Embryonic facial prominence (tissue), 1 donor: ENCODE measurements around the gene FHIT.

Experiments used
- DNase-seq: peaks from one replicate; pipeline ENCODE4 v3.0.0-alpha.2; 2016; ENCODE audit errors: extremely low spot score

The FHIT gene

GRCh38 chr3:59772416-59773408, 1478.5 kb downstream of the FHIT start:
- DNase-seq, result no peak

GRCh38 chr3:59771768-59772181, 1479.5 kb downstream of the FHIT start:
- no peak for DNase-seq

- no peak for DNase-seq
Measured at GRCh38 chr3:59769127-59769750, 1482.0 kb downstream of the FHIT start.

GRCh38 chr3:59766200-59766872, 1484.9 kb downstream of the FHIT start:
- no peak for DNase-seq

GRCh38 chr3:59764171-59764570, 1487.1 kb downstream of the FHIT start:
- no peak for DNase-seq

GRCh38 chr3:59762941-59763340, 1488.3 kb downstream of the FHIT start:
- no peak for DNase-seq

- DNase-seq, result no peak
Measured at GRCh38 chr3:59759298-59760031, 1491.8 kb downstream of the FHIT start.

- DNase-seq, result no peak
Measured at GRCh38 chr3:59758672-59759071, 1492.6 kb downstream of the FHIT start.

GRCh38 chr3:59756934-59757333, 1494.3 kb downstream of the FHIT start:
- no peak for DNase-seq

- no peak for DNase-seq
Measured at GRCh38 chr3:59754456-59755129, 1496.7 kb downstream of the FHIT start.

GRCh38 chr3:59753808-59754450, 1497.3 kb downstream of the FHIT start:
- DNase-seq, result no peak

- no peak for DNase-seq
Measured at GRCh38 chr3:59752925-59753324, 1498.3 kb downstream of the FHIT start.

- no peak for DNase-seq
Measured at GRCh38 chr3:59751606-59752005, 1499.6 kb downstream of the FHIT start.

GRCh38 chr3:59750391-59750790, 1500.9 kb downstream of the FHIT start:
- DNase-seq, result no peak

- no peak for DNase-seq
Measured at GRCh38 chr3:59749291-59749690, 1502.0 kb downstream of the FHIT start.

- no peak for DNase-seq
Measured at GRCh38 chr3:59746585-59746984, 1504.7 kb downstream of the FHIT start.

GRCh38 chr3:59737241-59737640, 1514.0 kb downstream of the FHIT start:
- no peak for DNase-seq

GRCh38 chr3:59734061-59734460, 1517.2 kb downstream of the FHIT start:
- DNase-seq, result no peak

GRCh38 chr3:59733041-59733809, 1518.0 kb downstream of the FHIT start:
- DNase-seq, result no peak

GRCh38 chr3:59731943-59732342, 1519.3 kb downstream of the FHIT start:
- no peak for DNase-seq
